Endometrial microvascular endothelial cells (primary cell): ENCODE data around the gene OR56A1. TPM values are rescaled to one million over a fixed set of nuclear protein-coding genes. Genes with fewer than 3 reads are reported as not detected.

Experiments
- in situ Hi-C: cut with HindIII; loops from 2 replicates; pipeline ENCODE4 v1.10.0; 2017; ENCODE audit warnings: low sequenced_read_pairs, low pct_unique_long_range_greater_than_20kb; ENCODE audit errors: inconsistent ontology term
- total RNA-seq: library from RNA; depleted of rRNA; stranded (reverse); fragments of >200 nt; gene quantifications from one replicate; pipeline ENCODE4 v1.2.3, GENCODE V29; 2015; ENCODE audit errors: inconsistent ontology term

The OR56A1 gene
- total RNA-seq, 1 donor from 2014 or later: not detected

- in situ Hi-C loops: no loop called here
Measured at GRCh38 chr11:5994791-5995190, 35.8 kb downstream of the OR56A1 start.

DNA sequence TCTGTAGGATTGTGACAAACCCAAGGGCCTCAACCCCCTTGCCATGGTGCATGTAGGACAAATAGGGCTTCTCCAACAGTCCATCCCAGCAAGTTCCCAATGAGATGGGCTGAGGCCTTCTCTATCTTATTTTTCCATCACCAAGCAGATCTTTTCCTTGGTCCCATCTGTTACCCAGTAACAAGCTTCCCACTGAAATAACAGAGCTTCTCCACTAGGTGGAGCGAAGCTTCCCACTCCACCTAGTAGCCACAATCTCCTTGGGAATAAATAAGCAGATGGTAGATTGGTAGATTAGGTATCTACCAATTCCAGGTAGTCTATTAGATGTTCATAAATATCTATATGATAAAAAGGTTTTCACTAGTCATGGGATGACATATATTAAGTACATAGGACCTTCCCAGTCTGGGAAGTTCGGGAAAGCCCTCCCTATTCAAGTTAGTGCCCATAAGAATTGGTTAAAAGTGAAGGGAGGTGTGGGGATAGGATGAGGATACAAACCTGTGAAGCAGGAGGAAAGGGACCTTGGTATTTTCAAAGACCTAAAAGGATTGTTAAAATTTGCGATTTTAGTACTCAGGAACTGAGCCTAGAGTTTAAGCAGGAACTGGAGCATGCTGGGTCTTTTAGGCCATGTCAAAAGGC, 37.8 kb downstream of the OR56A1 start:
- in situ Hi-C loops: no loop called here

GRCh38 chr11:5992150-5992549, 38.4 kb downstream of the OR56A1 start:
- in situ Hi-C loops: no loop called here

DNA sequence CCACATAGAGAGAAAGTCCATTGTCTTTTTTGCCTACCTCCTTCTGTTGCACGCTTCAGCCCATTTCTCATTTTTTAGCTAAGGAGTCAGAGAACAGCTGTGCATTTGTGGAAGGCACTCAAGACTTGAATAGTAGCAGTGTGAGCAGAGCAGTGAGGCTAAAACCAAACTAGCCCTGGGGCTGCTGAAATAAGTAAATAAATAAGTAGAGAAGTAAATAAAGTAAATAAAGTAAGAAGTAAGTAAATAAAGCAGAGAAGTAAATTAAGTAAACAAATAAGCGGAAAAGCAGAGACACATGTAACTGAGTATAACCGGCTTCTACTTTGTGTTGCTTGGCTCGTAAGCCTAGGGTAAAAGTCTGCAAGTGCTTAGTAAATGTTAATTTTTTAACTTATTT, 41.4 kb downstream of the OR56A1 start:
- in situ Hi-C loops: no loop called here

DNA sequence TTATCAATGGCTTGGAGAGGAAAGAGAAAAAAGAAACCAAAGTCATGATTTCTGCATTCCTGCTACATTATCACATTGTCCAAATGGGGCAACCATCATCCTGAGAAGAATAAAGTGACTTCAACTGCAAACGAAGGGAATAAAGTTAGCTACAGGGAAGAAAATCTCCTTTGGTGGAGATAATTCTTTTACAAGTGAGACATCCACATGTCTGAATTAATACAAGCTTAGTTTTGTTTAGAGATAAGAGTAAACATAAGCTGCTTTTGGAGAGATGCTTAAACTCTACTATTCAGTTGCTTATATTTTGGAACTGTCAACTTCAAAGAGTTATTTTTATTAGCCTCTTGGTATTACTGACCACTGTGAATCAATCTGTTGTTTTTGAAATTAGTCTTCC, 43.7 kb downstream of the OR56A1 start, which contains the start of gene OR52L1:
OR52L1 (minus strand) TSS at position 101 of the 400 bp plus-strand sequence; CDS start at position 46, 55 bp downstream.
- in situ Hi-C loops: no loop called here

DNA sequence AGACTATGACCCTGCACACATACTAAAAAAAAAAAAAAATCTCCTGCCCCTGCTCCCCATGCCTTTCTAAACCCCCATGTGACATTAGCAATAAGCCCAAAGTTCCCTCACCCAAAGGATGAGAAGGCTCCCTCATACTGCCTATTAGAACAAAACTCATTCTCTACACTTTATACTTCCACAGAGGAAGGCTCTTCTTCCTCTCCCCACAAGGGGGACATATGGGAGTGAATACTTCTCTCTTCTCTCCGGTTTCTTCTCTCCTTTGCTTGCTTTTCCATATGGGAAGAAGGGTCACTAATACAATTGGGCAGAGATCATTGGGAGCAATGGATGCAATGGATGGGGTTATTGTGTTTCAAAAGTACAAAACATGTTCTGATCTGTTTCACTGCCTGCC, 47.1 kb downstream of the OR56A1 start:
- in situ Hi-C loops: no loop called here

DNA sequence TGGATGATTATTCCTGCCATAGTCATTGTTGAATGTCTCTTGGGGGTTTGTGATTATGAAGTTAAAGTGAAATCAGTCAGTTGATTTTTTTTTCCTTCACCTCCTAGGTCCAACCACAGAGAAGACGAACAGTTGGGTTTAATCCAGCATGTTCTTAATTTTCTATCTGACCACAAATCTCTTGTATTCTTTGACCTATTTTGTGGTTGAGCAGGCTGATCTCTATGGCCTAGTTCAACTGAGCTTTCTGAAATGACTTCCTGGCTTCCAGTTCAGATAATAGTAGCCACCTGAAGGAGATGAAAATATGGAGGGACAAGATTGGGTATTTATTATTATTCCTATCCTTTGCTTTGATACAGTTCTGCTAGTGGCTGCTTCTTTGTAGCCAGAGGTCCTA, 57.0 kb downstream of the OR56A1 start:
- in situ Hi-C loops: no loop called here

Other genes starting within 250 kb of the OR56A1 start
- gene OR52N5, start 247.4 kb downstream of the OR56A1 start, total RNA-seq: not detected
- gene OR52N1, start 239.5 kb downstream of the OR56A1 start, total RNA-seq: not detected
- gene OR52N2, start 221.8 kb downstream of the OR56A1 start, total RNA-seq: not detected
- gene OR52E6, start 188.9 kb downstream of the OR56A1 start, total RNA-seq: not detected
- not detected for gene OR52E8, start 173.1 kb downstream of the OR56A1 start, total RNA-seq
- gene OR52E4, start 150.1 kb downstream of the OR56A1 start, total RNA-seq: not detected
- gene OR52E5, start 137.6 kb downstream of the OR56A1 start, total RNA-seq: not detected
- not detected for gene OR56A3, start 88.5 kb downstream of the OR56A1 start, total RNA-seq
- gene OR56A5, start 62.3 kb downstream of the OR56A1 start, total RNA-seq: not detected
- gene OR52L1, start 43.8 kb downstream of the OR56A1 start, total RNA-seq: not detected
- not detected for gene OR56A4, start 23.8 kb downstream of the OR56A1 start, total RNA-seq
- not detected for gene OR56B4, start 76.9 kb upstream of the OR56A1 start, total RNA-seq
- gene OR52B2, start 139.6 kb upstream of the OR56A1 start, total RNA-seq: not detected
- gene OR52W1, start 168.5 kb upstream of the OR56A1 start, total RNA-seq: not detected
- gene C11orf42, start 174.8 kb upstream of the OR56A1 start, total RNA-seq: not detected
- 12.5 TPM for gene FHIP1B, start 203.9 kb upstream of the OR56A1 start, total RNA-seq
- gene CNGA4, start 208.3 kb upstream of the OR56A1 start, total RNA-seq: not detected
- not detected for gene CCKBR, start 229.1 kb upstream of the OR56A1 start, total RNA-seq